OCI-LY1 (cell line): ENCODE data around the gene PCDH12.

ENCODE experiments used
- EZH2 ChIP-seq: fragments of 200-600 bp; sonication (generic), shearing (Covaris generic); IDR thresholded peaks from 2 replicates; pipeline ENCODE4 v1.8.0; 2017; ENCODE audit warnings: borderline replicate concordance, mixed run types, mild to moderate bottlenecking, antibody characterized with exemption, low read length, moderate library complexity, mixed read lengths
- TF ChIP-seq, protein P1 (sequence below): fragments of 200-600 bp; sonication (generic), shearing (Covaris generic); IDR thresholded peaks from 2 replicates; pipeline ENCODE4 v1.5.1; 2017; ENCODE audit warnings: mild to moderate bottlenecking, antibody characterized with exemption, low read length, moderate library complexity, mixed read lengths

DNA sequence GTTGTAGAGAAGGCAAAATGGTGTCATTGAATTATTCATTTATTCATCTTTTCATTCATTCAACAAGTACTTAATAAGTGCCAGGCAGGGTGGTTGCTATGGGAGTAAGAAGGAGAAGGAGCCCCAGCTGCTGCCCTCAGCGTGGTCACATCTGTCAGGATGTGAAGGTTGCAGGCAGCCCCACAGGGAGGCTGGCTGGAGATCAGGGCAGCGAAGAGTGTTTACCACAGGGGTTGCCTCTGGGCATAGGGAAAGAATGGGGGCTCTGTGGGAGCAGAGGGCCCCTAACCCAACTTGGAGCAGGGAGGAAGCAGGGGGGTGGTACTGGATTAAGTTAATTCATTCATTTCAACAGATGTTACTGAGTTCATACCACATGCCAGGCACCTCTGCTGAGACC lies 6.0 kb downstream of the PCDH12 start:
- TF ChIP-seq, protein P1, sequence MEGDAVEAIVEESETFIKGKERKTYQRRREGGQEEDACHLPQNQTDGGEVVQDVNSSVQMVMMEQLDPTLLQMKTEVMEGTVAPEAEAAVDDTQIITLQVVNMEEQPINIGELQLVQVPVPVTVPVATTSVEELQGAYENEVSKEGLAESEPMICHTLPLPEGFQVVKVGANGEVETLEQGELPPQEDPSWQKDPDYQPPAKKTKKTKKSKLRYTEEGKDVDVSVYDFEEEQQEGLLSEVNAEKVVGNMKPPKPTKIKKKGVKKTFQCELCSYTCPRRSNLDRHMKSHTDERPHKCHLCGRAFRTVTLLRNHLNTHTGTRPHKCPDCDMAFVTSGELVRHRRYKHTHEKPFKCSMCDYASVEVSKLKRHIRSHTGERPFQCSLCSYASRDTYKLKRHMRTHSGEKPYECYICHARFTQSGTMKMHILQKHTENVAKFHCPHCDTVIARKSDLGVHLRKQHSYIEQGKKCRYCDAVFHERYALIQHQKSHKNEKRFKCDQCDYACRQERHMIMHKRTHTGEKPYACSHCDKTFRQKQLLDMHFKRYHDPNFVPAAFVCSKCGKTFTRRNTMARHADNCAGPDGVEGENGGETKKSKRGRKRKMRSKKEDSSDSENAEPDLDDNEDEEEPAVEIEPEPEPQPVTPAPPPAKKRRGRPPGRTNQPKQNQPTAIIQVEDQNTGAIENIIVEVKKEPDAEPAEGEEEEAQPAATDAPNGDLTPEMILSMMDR, result no peak
- TF ChIP-seq EZH2, result no peak
